Calu3 (cell line): ENCODE results near the gene TFF3. TPM values are rescaled to one million over a fixed set of nuclear protein-coding genes. Genes with fewer than 3 reads are reported as not detected.

Source experiments
- BruUV-seq: library from RNA; stranded (reverse); fragments of 400-500 nt; replicated peaks from 2 replicates; lab custom pipeline; 2021; lab: Mats Ljungman, UMichigan
- CTCF ChIA-PET: fragments of 300-600 bp; sonication (Branson Sonifier 250); formaldehyde crosslinking; loops from one replicate; lab custom pipeline; 2022; ENCODE audit warnings: antibody characterized with exemption; lab: Charles Lee
- DNase-seq: peaks from one replicate; pipeline ENCODE4 v3.0.0; 2022
- H3K27ac Mint-ChIP-seq: one replicate; pipeline ENCODE4 v1.8.0; 2022; ENCODE audit warnings: mixed read lengths; ENCODE audit not compliant: unreplicated experiment
- H3K27me3 Mint-ChIP-seq: one replicate; pipeline ENCODE4 v1.8.0; 2022; ENCODE audit warnings: mixed read lengths; ENCODE audit not compliant: unreplicated experiment
- H3K36me3 Mint-ChIP-seq: one replicate; pipeline ENCODE4 v1.8.0; 2022; ENCODE audit warnings: mild to moderate bottlenecking, moderate library complexity, mixed read lengths; ENCODE audit not compliant: insufficient read depth, unreplicated experiment
- H3K4me1 Mint-ChIP-seq: one replicate; pipeline ENCODE4 v1.8.0; 2022; ENCODE audit warnings: mild to moderate bottlenecking, low read depth, mixed read lengths; ENCODE audit not compliant: unreplicated experiment
- H3K4me3 Mint-ChIP-seq: one replicate; pipeline ENCODE4 v1.8.0; 2022; ENCODE audit warnings: mild to moderate bottlenecking, low read depth, moderate library complexity, mixed read lengths; ENCODE audit not compliant: unreplicated experiment
- H3K9me3 Mint-ChIP-seq: one replicate; pipeline ENCODE4 v1.8.0; 2022; ENCODE audit warnings: low read depth, mixed read lengths; ENCODE audit not compliant: unreplicated experiment
- CTCF ChIP-seq: fragments of 200-600 bp; IDR thresholded peaks from one replicate; pipeline ENCODE4 v1.8.0; 2022; ENCODE audit warnings: antibody characterized with exemption; ENCODE audit not compliant: unreplicated experiment
- intact Hi-C: fragments of 100-400 bp; cut with micrococcal nuclease; formaldehyde crosslinking; loops from one replicate; pipeline ENCODE4 v1.10.0; 2022; ENCODE audit not compliant: unreplicated experiment
- total RNA-seq: library from RNA; stranded (reverse); gene quantifications from 2 replicates; pipeline ENCODE4 v1.2.3, GENCODE V29; 2022

Gene TFF3
- total RNA-seq, 1 experiment from 2014 or later: not detected

DNA sequence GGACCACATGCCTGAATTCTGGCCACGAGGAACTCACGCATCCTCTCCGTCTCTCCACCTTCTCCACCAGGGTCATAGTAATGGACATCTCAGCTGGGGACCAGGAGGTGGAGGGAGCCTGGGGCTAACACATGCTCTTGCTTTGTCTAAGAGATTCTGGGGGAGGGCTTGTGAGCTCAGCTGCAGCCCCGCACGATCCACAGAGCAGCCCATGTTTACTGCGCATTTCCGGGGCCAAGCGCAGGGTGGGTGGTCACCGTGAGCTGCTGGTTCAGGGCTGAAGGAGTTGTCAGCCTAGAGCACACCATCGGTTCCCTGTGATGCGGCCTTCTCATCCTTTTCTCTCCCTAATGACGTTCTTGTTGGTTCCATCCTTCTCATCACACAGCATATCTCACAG is 43.1 kb upstream of the TFF3 start:
- Mint-ChIP-seq H3K27me3 (peaks cover 9% of the 10 kb centered on the region), H3K4me3 (no peak overlapping the region), H3K27ac (no peak overlapping the region), H3K36me3 (no peaks in the 10 kb centered on the region), H3K9me3 (peaks cover 5% of the 10 kb centered on the region), H3K4me1 (peaks cover 10% of the 10 kb centered on the region)
- no peak for DNase-seq
- no peak for TF ChIP-seq CTCF
- CTCF ChIA-PET: no interaction called here
- intact Hi-C loops: no loop called here
- BruUV-seq: no TSS peak

DNA sequence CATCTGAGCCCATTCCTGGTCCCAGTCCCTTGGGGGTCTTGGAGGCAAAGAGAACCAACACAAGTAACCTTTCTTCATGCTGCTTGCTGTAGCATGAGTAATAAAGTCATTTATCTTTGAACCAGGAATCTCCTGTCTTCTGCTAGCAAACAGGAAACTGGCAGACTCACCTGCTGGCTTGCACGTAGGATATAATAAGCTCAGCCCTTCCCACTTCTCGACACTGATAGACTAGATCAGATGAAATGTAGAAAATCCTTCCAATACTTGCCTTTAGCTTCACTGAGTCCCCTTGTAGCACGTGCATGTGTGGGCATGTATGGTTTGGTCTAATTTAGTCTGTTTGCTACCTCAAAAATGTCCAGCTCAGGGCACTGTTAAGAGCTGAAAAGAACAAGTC is 42.1 kb upstream of the TFF3 start:
- no TSS peak for BruUV-seq
- TF ChIP-seq CTCF: no peak
- Mint-ChIP-seq H3K4me1 (peaks cover 10% of the 10 kb centered on the region), H3K27me3 (peaks cover 17% of the 10 kb centered on the region), H3K27ac (no peak overlapping the region), H3K4me3 (no peak overlapping the region), H3K9me3 (peaks cover 6% of the 10 kb centered on the region), H3K36me3 (no peaks in the 10 kb centered on the region)
- intact Hi-C loops: no loop called here
- DNase-seq: no peak
- CTCF ChIA-PET: no interaction called here

DNA sequence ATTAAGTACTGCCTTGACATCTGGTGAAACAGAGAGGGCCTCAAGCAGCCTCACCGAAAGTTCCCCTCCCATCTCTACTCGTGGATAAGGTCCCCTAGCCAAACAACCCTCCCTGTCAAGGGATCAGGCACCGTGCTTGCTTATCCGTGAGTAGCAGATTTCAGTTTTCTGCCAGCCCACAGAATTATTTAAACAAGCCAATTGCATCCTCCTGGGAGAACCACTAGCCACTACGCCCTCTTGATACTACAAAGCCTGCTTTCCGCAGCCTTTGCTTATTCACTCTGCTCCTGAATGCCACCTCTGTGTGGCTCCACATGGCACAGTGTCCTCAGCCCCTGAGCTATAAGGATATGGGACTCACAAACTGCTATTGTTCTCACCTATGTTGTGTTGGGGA is 41.4 kb upstream of the TFF3 start:
- no peak overlapping the region for H3K27ac Mint-ChIP-seq
- peaks cover 6% of the 10 kb centered on the region for H3K9me3 Mint-ChIP-seq
- H3K4me3 Mint-ChIP-seq: no peak overlapping the region
- no peak for DNase-seq
- BruUV-seq: no TSS peak
- no peak for TF ChIP-seq CTCF
- intact Hi-C loops: no loop called here
- peaks cover 10% of the 10 kb centered on the region for H3K4me1 Mint-ChIP-seq
- H3K36me3 Mint-ChIP-seq: no peaks in the 10 kb centered on the region
- H3K27me3 Mint-ChIP-seq: peaks cover 17% of the 10 kb centered on the region
- CTCF ChIA-PET: no interaction called here

- intact Hi-C loops: no loop called here
- Mint-ChIP-seq H3K4me1 (peaks cover 12% of the 10 kb centered on the region), H3K27ac (no peak overlapping the region), H3K9me3 (peaks cover 6% of the 10 kb centered on the region), H3K36me3 (no peaks in the 10 kb centered on the region), H3K27me3 (peaks cover 17% of the 10 kb centered on the region), H3K4me3 (no peak overlapping the region)
- TF ChIP-seq CTCF: no peak
- CTCF ChIA-PET: no interaction called here
- no peak for DNase-seq
- no TSS peak for BruUV-seq
These were observed 40.8 kb upstream of the TFF3 start for GRCh38 chr21:42356046-42356445.
